NCI-H2171 (cell line): Measurements from ENCODE around the gene ATP6V1G3.
"Not testable (repeated sequence)": the region's sequence is repeated elsewhere in the genome, so short reads cannot be mapped to it uniquely, and the experiment has no call there.

Experiments
- DNase-seq: peaks from one replicate; lab custom pipeline; 2025; lab: John Stamatoyannopoulos, UW

The ATP6V1G3 gene

GRCh38 chr1:198540580-198540979, at the start of gene ATP6V1G3:
Gene ATP6V1G3, minus strand, starts transcription at chr1:198540680. Its CDS starts 30 bp downstream, at chr1:198540650.
- no peak for DNase-seq

GRCh38 chr1:198588845-198589244, 48.4 kb upstream of the ATP6V1G3 start:
- DNase-seq = no peak

GRCh38 chr1:198584163-198584562, 43.7 kb upstream of the ATP6V1G3 start:
- no peak for DNase-seq

- not testable (repeated sequence) for DNase-seq
Observed at GRCh38 chr1:198583209-198583802, 42.8 kb upstream of the ATP6V1G3 start.

- no peak for DNase-seq
Observed at GRCh38 chr1:198577444-198577843, 37.0 kb upstream of the ATP6V1G3 start.

GRCh38 chr1:198575798-198576641, 35.5 kb upstream of the ATP6V1G3 start:
- DNase-seq = no peak

GRCh38 chr1:198575292-198575691, 34.8 kb upstream of the ATP6V1G3 start:
- no peak for DNase-seq

GRCh38 chr1:198574325-198574724, 33.8 kb upstream of the ATP6V1G3 start:
- no peak for DNase-seq

- no peak for DNase-seq
Observed at GRCh38 chr1:198564716-198565115, 24.2 kb upstream of the ATP6V1G3 start.

- DNase-seq = no peak
Observed at GRCh38 chr1:198564157-198564556, 23.7 kb upstream of the ATP6V1G3 start.

GRCh38 chr1:198563583-198563982, 23.1 kb upstream of the ATP6V1G3 start:
- no peak for DNase-seq

GRCh38 chr1:198560161-198560560, 19.7 kb upstream of the ATP6V1G3 start:
- DNase-seq = peak; percentile 47

GRCh38 chr1:198559362-198559761, 18.9 kb upstream of the ATP6V1G3 start:
- DNase-seq = no peak

GRCh38 chr1:198558402-198558801, 17.9 kb upstream of the ATP6V1G3 start:
- DNase-seq = no peak

- DNase-seq = no peak
Observed at GRCh38 chr1:198556971-198557370, 16.5 kb upstream of the ATP6V1G3 start.

GRCh38 chr1:198552668-198553416, 12.4 kb upstream of the ATP6V1G3 start:
- no peak for DNase-seq

- no peak for DNase-seq
Observed at GRCh38 chr1:198550941-198551524, 10.6 kb upstream of the ATP6V1G3 start.

GRCh38 chr1:198549866-198550265, 9.4 kb upstream of the ATP6V1G3 start:
- no peak for DNase-seq

- DNase-seq = no peak
Observed at GRCh38 chr1:198548890-198549289, 8.4 kb upstream of the ATP6V1G3 start.

GRCh38 chr1:198545156-198545555, 4.7 kb upstream of the ATP6V1G3 start:
- no peak for DNase-seq

- DNase-seq = no peak
Observed at GRCh38 chr1:198544265-198544664, 3.8 kb upstream of the ATP6V1G3 start.

- no peak for DNase-seq
Observed at GRCh38 chr1:198543670-198544260, 3.3 kb upstream of the ATP6V1G3 start.
